Esophagus muscularis mucosa (tissue), 4 donors: ENCODE measurements around the gene GMDS. TPM values are rescaled to one million over a fixed set of nuclear protein-coding genes. Genes with fewer than 3 reads are reported as not detected.

Experiments
- DNase-seq: peaks from one replicate; pipeline ENCODE4 v3.0.0-alpha.2; 2017; ENCODE audit errors: extremely low spot score
- H3K27ac ChIP-seq, 4 donors: fragments of 200-600 bp; sonication (generic); replicated peaks in 1 of 4; 1 replicate in 3 of 4; 2 replicates in 1 of 4; pipeline ENCODE4 v1.5.1; 2016 to 2019; ENCODE audit warnings: mild to moderate bottlenecking in 1 of 4
- H3K27me3 ChIP-seq, 4 donors: fragments of 200-600 bp; sonication (generic); one replicate each; pipeline versions ENCODE4 v1.5.1 to v1.6.0; 2016 to 2019
- H3K36me3 ChIP-seq, 4 donors: fragments of 200-600 bp; sonication (generic); one replicate each; pipeline ENCODE4 v1.5.1; 2016 to 2019
- H3K4me1 ChIP-seq, 4 donors: fragments of 200-600 bp; sonication (generic); one replicate each; pipeline ENCODE4 v1.5.1; 2016 to 2019
- H3K4me3 ChIP-seq, 4 donors: fragments of 200-600 bp; sonication (generic); 1 replicate in 2 of 4; 2 replicates in 2 of 4; pipeline ENCODE4 v1.5.1; 2016 to 2019; ENCODE audit warnings: mild to moderate bottlenecking in 4 of 4, moderate library complexity in 1 of 4
- H3K9me3 ChIP-seq, 4 donors: fragments of 200-600 bp; sonication (generic); 1 replicate in 3 of 4; 2 replicates in 1 of 4; pipeline ENCODE4 v1.5.1; 2016 to 2019
- EP300 ChIP-seq: sonication (generic); formaldehyde crosslinking; IDR thresholded peaks from one replicate; pipeline ENCODE4 v1.6.1; 2017; ENCODE audit warnings: antibody characterized with exemption
- POLR2A ChIP-seq: fragments of 450-650 bp; IDR thresholded peaks from one replicate; pipeline ENCODE4 v1.6.1; 2017; ENCODE audit warnings: antibody characterized with exemption, moderate library complexity, mild to moderate bottlenecking, low read depth
- POLR2AphosphoS5 ChIP-seq, 2 donors: sonication (generic); formaldehyde crosslinking; IDR thresholded peaks; one replicate each; pipeline ENCODE4 v1.6.1; 2017; ENCODE audit warnings: antibody characterized with exemption in 2 of 2
- WGBS: methylation state at CpG from one replicate; pipeline ENCODE4 v1.1.5; 2018; 5-methylcytosine and 5-hydroxymethylcytosine counted together
- intact Hi-C: fragments of 100-400 bp; cut with DNase I; formaldehyde crosslinking; loops from one replicate; pipeline ENCODE4 v1.15.1; 2023
- total RNA-seq, 4 donors: library from RNA; depleted of rRNA; stranded (reverse); fragments of >200 nt; gene quantifications; one replicate each; pipeline versions ENCODE4 v1.1.0 to v1.2.1, GENCODE V29; 2016
- TF ChIP-seq, protein P1 (sequence below), 3 experiments: fragments of 200-600 bp in 2 of 3; fragments of 450-650 bp in 1 of 3; sonication (generic) in 2 of 3; IDR thresholded peaks; one replicate each; pipeline ENCODE4 v1.5.1; 2017 to 2019; ENCODE audit warnings: antibody characterized with exemption in 3 of 3, mild to moderate bottlenecking in 2 of 3, moderate library complexity in 1 of 3

The GMDS gene
- total RNA-seq, 4 donors from 2014 or later = 3.6 to 14.1 (median 6.0) TPM

DNA sequence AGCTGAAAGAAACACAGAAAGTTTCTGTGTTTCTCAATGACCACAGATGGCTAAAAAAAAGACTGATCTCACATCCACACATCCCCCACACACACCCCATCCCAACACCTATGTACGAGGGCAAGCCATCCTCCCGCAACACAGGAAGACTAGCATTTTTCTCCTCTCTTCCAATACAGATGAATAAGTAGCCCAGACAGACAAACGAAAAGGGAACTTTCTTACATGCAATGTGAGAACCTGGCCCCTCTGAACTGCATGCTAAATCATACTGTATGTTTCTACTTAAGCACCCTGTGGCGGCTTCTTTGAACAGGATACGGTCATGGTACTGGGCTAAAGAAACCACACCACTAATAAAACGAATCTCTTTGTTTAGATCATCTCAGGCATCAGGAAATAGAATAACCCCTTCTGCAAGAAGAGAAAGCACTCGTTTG, 116.2 kb downstream of the GMDS start:
- Histone ChIP-seq H3K4me1 (peaks cover 0 to 21% (median 5%) of the 10 kb centered on the region in 4 donors), H3K9me3 (no peaks in the 10 kb centered on the region), H3K27ac (peak overlapping the region in 1 of 4 donors; percentile 52), H3K36me3 (no peaks in the 10 kb centered on the region), H3K27me3 (no peaks in the 10 kb centered on the region), H3K4me3 (no peak overlapping the region)
- WGBS = 80% methylated on average over 7 of the region's 7 CpGs
- intact Hi-C loops = no loop called here
- no peak for DNase-seq
- TF ChIP-seq POLR2A (no peak), POLR2AphosphoS5 (IDR thresholded peaks at IDR 0.05) (no peak), EP300 (no peak)
- TF ChIP-seq, protein P1, sequence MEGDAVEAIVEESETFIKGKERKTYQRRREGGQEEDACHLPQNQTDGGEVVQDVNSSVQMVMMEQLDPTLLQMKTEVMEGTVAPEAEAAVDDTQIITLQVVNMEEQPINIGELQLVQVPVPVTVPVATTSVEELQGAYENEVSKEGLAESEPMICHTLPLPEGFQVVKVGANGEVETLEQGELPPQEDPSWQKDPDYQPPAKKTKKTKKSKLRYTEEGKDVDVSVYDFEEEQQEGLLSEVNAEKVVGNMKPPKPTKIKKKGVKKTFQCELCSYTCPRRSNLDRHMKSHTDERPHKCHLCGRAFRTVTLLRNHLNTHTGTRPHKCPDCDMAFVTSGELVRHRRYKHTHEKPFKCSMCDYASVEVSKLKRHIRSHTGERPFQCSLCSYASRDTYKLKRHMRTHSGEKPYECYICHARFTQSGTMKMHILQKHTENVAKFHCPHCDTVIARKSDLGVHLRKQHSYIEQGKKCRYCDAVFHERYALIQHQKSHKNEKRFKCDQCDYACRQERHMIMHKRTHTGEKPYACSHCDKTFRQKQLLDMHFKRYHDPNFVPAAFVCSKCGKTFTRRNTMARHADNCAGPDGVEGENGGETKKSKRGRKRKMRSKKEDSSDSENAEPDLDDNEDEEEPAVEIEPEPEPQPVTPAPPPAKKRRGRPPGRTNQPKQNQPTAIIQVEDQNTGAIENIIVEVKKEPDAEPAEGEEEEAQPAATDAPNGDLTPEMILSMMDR (IDR thresholded peaks at IDR 0.05) = no peak

DNA sequence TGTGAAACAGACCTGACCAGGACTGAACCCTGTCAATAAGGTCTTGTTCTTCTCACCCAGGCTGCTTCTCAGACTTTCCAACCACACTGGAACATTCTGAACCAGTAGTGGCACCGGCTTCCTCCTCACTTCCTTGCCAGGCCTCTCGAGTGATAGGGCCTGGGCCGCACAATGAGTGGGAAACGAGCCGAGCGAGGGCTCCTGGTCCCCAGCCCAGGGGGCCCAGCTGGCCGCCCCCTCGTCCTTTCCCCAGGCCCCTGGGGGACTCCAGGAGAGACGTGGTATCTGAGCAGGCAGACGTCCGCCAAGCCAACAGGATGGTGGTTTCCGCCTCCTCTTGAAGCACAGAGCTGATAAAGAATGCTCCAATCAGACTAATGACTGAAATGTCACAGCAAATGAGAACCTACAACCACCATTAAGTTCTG, 117.9 kb downstream of the GMDS start:
- Histone ChIP-seq H3K36me3 (no peaks in the 10 kb centered on the region), H3K27ac (peak overlapping the region in 2 of 4 donors; percentile 39 to 44), H3K4me3 (no peak overlapping the region), H3K27me3 (no peaks in the 10 kb centered on the region), H3K4me1 (peaks cover 0 to 9% (median 3%) of the 10 kb centered on the region in 4 donors), H3K9me3 (no peaks in the 10 kb centered on the region)
- DNase-seq = no peak
- intact Hi-C loops = no loop called here
- TF ChIP-seq POLR2A (no peak), POLR2AphosphoS5 (IDR thresholded peaks at IDR 0.05) (peak; percentile 72 to 76)
- WGBS = 72% methylated on average over 6 of the region's 12 CpGs

DNA sequence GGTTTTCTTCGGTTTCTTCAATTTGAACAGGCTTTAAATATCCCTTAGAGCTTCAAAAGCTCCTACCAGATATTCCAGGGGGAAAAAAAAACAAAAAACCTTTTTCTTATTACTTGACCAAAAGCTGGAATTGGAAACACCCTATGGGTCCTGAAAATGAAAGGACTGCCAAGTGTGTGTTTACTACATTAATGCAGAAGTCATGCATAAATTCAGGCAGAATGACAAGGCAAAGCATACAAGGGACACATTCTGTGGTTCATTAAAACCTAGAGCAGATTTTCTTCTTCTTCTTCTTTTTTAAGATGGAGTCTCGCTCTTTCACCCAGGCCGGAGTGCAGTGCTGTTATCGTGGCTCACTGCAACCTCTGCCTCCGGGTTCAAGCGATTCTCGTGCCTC, 119.1 kb downstream of the GMDS start:
- WGBS = 92% methylated on average over 7 of the region's 7 CpGs
- TF ChIP-seq, protein P1 (IDR thresholded peaks at IDR 0.05) = no peak
- TF ChIP-seq POLR2A = no peak
- DNase-seq = no peak

DNA sequence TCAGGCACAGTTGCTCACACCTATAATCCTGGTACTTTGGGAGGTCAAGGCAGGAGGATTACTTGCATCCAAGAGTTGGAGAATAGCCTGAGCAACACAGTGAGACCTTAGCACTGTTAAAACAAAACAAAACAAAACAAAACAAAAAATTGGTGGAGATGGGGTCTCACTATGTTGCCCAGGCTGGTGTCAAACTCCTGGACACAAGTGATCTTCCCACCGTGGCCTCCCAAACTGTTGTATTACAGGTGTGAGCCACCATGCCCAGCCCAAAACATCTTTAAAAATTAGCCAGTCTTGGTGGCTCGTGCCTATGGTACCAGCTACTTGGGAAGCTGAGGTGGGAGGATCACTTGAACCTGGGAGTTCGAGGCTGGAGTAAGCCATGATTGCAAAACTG, 120.2 kb downstream of the GMDS start:
- WGBS = 90% methylated on average over 3 of the region's 3 CpGs
- peaks cover 0 to 9% (median 3%) of the 10 kb centered on the region in 4 donors for H3K4me1 ChIP-seq
- no peaks in the 10 kb centered on the region for H3K9me3 ChIP-seq
- no peak overlapping the region for H3K4me3 ChIP-seq
- no peaks in the 10 kb centered on the region for H3K27me3 ChIP-seq
- no peak for DNase-seq
- intact Hi-C loops = no loop called here
- H3K36me3 ChIP-seq = no peaks in the 10 kb centered on the region
- TF ChIP-seq POLR2AphosphoS5 (IDR thresholded peaks at IDR 0.05) (no peak), EP300 (no peak), POLR2A (no peak)
- TF ChIP-seq, protein P1 (IDR thresholded peaks at IDR 0.05) = no peak
- peak overlapping the region in 1 of 4 donors; percentile 14 for H3K27ac ChIP-seq

More for the DNA sequence above, 119.1 kb downstream of the GMDS start:
- no peaks in the 10 kb centered on the region for H3K36me3 ChIP-seq
- H3K27me3 ChIP-seq = no peaks in the 10 kb centered on the region
- peak overlapping the region in 3 of 4 donors; percentile 5 to 44 (median 44) for H3K27ac ChIP-seq
- no peak overlapping the region for H3K4me3 ChIP-seq
- intact Hi-C loops = no loop called here
- peaks cover 0 to 9% (median 3%) of the 10 kb centered on the region in 4 donors for H3K4me1 ChIP-seq
- H3K9me3 ChIP-seq = no peaks in the 10 kb centered on the region

DNA sequence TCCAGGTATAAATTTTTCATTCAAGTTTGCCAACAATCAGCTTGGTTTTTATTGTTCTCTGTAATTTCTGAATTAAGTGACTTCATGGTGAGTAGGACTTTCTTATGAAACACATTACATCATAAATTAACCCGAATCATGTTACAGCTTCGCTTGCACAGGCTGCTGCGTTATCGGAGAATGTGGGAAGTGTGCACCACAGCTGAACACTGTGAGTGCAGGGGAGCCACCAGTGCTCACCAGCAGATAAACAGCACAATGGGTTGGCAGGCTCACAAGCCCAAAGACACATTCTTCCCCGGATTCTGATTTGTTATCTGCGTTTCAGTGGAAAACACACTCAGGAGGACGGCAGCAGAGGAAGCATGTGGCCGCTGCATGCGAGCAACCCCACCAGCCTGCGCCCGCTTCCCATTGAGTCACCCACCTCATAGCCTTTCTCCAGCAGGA, 121.1 kb downstream of the GMDS start:
- no peaks in the 10 kb centered on the region for H3K36me3 ChIP-seq
- H3K27me3 ChIP-seq = no peaks in the 10 kb centered on the region
- no peak overlapping the region for H3K27ac ChIP-seq
- TF ChIP-seq POLR2AphosphoS5 (IDR thresholded peaks at IDR 0.05) = peak; percentile 55 to 56
- no peak for TF ChIP-seq EP300
- TF ChIP-seq, protein P1 (IDR thresholded peaks at IDR 0.05) = no peak
- 80% methylated on average over 11 of the region's 11 CpGs for WGBS
- no peaks in the 10 kb centered on the region for H3K9me3 ChIP-seq
- DNase-seq = no peak
- H3K4me3 ChIP-seq = no peak overlapping the region
- H3K4me1 ChIP-seq = peaks cover 0 to 9% (median 3%) of the 10 kb centered on the region in 4 donors
- intact Hi-C loops = no loop called here
